Neural progenitor cell (in vitro differentiated cells): ENCODE measurements around the gene CPLX1. TPM values are rescaled to one million over a fixed set of nuclear protein-coding genes. Genes with fewer than 3 reads are reported as not detected.

Experiments used
- DNase-seq: peaks from one replicate; pipeline ENCODE4 v3.0.0-alpha.2; 2016; ENCODE audit warnings: low spot score
- H2AFZ ChIP-seq: fragments of 200-600 bp; sonication (generic); replicated peaks from 2 replicates; pipeline ENCODE4 v1.6.1; 2016; ENCODE audit warnings: antibody characterized with exemption
- H3F3A ChIP-seq: fragments of 200-600 bp; sonication (generic); 2 replicates; pipeline ENCODE4 v1.6.1; 2016; ENCODE audit warnings: antibody characterized with exemption, low read depth
- H3K27ac ChIP-seq: fragments of 200-600 bp; sonication (generic); 2 replicates; pipeline ENCODE4 v1.5.1; 2016; ENCODE audit warnings: mild to moderate bottlenecking
- H3K27me3 ChIP-seq: fragments of 200-600 bp; sonication (generic); 2 replicates; pipeline ENCODE4 v1.6.1; 2016; ENCODE audit warnings: mild to moderate bottlenecking, moderate library complexity
- H3K36me3 ChIP-seq: fragments of 200-600 bp; sonication (generic); 2 replicates; pipeline ENCODE4 v1.5.1; 2016
- H3K4me1 ChIP-seq: fragments of 200-600 bp; sonication (generic); 2 replicates; pipeline ENCODE4 v1.6.1; 2016; ENCODE audit warnings: mixed run types
- H3K4me2 ChIP-seq: fragments of 200-600 bp; sonication (generic); 2 replicates; pipeline ENCODE4 v1.6.1; 2016
- H3K4me3 ChIP-seq: fragments of 200-600 bp; sonication (generic); 2 replicates; pipeline ENCODE4 v1.5.1; 2016
- H3K79me2 ChIP-seq: fragments of 200-600 bp; sonication (generic); 2 replicates; pipeline ENCODE4 v1.6.1; 2016; ENCODE audit warnings: low read depth
- H3K9ac ChIP-seq: fragments of 200-600 bp; sonication (generic); 2 replicates; pipeline ENCODE4 v1.6.1; 2016
- H3K9me3 ChIP-seq: fragments of 200-600 bp; sonication (generic); 2 replicates; pipeline ENCODE4 v1.5.1; 2016; ENCODE audit warnings: low read depth
- H4K20me1 ChIP-seq: fragments of 200-600 bp; sonication (generic); 2 replicates; pipeline ENCODE4 v1.6.1; 2016; ENCODE audit warnings: low read depth
- H3K27ac Mint-ChIP-seq: 3 replicates; pipeline ENCODE4 v1.8.0; 2021; ENCODE audit warnings: mixed read lengths
- H3K27me3 Mint-ChIP-seq: 2 replicates; pipeline ENCODE4 v1.8.0; 2022; ENCODE audit warnings: low read depth, mild to moderate bottlenecking, inconsistent platforms, moderate library complexity, mixed read lengths; ENCODE audit not compliant: insufficient read depth
- H3K36me3 Mint-ChIP-seq: 3 replicates; pipeline ENCODE4 v1.8.0; 2021; ENCODE audit warnings: mixed read lengths
- H3K4me1 Mint-ChIP-seq: 3 replicates; pipeline ENCODE4 v1.8.0; 2021; ENCODE audit warnings: mixed read lengths
- H3K4me3 Mint-ChIP-seq: 3 replicates; pipeline ENCODE4 v1.8.0; 2021; ENCODE audit warnings: mild to moderate bottlenecking, moderate library complexity, mixed read lengths
- H3K9me3 Mint-ChIP-seq: 3 replicates; pipeline ENCODE4 v1.8.0; 2020; ENCODE audit warnings: mixed read lengths
- EZH2 ChIP-seq: fragments of 200-600 bp; sonication (generic); IDR thresholded peaks from 2 replicates; pipeline ENCODE4 v1.6.1; 2017; ENCODE audit warnings: antibody characterized with exemption, mild to moderate bottlenecking, moderate library complexity
- EZH2phosphoT487 ChIP-seq: fragments of 200-600 bp; sonication (generic); IDR thresholded peaks from 2 replicates; pipeline ENCODE4 v1.6.1; 2017; ENCODE audit warnings: antibody characterized with exemption
- total RNA-seq: library from RNA; depleted of rRNA; stranded (reverse); fragments of >200 nt; gene quantifications from 2 replicates; pipeline ENCODE4 v1.2.3, GENCODE V29; 2015; ENCODE audit warnings: low replicate concordance
- TF ChIP-seq, protein P1 (sequence below): fragments of 200-600 bp; sonication (generic); IDR thresholded peaks from 2 replicates; pipeline ENCODE4 v1.5.1; 2017; ENCODE audit warnings: antibody characterized with exemption, mild to moderate bottlenecking

Gene CPLX1
- total RNA-seq, 1 donor from 2014 or later = not detected

DNA sequence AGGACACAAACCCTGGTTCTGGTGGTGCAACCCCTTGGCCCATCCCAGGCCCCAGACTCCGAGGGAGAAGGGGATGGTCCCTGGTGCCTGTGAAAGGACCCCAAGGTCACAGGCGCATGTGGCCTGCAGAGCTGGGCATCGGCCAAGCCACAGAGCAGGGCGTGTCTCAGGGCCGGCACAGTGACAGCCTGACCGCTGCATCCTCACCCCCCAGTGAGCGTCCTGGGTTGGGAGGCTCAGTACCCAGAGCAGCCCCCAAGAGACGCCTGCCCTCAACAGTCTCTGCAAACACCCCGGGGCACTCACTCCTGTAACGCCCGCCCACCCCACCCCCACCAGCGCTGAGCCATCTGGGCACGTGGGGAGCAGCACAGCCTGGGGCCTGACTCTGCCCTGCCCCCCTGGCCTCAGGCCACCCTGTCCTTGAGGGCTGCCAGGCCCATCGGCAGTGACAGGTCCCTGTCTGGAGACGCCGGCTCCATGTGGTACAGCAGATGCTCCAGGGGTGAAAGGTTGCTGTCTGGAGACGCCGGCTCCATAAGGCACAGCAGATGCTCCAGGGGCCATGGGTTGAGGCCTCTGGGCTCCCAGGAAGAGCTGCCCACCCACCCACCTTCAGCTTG, 24.5 kb upstream of the CPLX1 start:
- H3K4me3 ChIP-seq = no peak overlapping the region
- no peak overlapping the region for H3K27ac Mint-ChIP-seq
- H3K36me3 ChIP-seq = no peaks in the 10 kb centered on the region
- H3K9me3 ChIP-seq = no peaks in the 10 kb centered on the region
- no peaks in the 10 kb centered on the region for H3K27me3 ChIP-seq
- peaks cover 13% of the 10 kb centered on the region for H3K36me3 Mint-ChIP-seq
- H3K4me3 Mint-ChIP-seq = no peak overlapping the region
- H3K4me1 ChIP-seq = no peaks in the 10 kb centered on the region
- DNase-seq = no peak
- H3K27me3 Mint-ChIP-seq = no peaks in the 10 kb centered on the region
- H3K27ac ChIP-seq = no peak overlapping the region
- no peaks in the 10 kb centered on the region for H4K20me1 ChIP-seq
- no peak overlapping the region for H3K4me2 ChIP-seq
- no peak overlapping the region for H2AFZ ChIP-seq
- no peaks in the 10 kb centered on the region for H3K79me2 ChIP-seq
- no peak overlapping the region for H3K9ac ChIP-seq
- peaks cover 5% of the 10 kb centered on the region for H3K4me1 Mint-ChIP-seq
- no peak for TF ChIP-seq EZH2phosphoT487
- TF ChIP-seq, protein P1, sequence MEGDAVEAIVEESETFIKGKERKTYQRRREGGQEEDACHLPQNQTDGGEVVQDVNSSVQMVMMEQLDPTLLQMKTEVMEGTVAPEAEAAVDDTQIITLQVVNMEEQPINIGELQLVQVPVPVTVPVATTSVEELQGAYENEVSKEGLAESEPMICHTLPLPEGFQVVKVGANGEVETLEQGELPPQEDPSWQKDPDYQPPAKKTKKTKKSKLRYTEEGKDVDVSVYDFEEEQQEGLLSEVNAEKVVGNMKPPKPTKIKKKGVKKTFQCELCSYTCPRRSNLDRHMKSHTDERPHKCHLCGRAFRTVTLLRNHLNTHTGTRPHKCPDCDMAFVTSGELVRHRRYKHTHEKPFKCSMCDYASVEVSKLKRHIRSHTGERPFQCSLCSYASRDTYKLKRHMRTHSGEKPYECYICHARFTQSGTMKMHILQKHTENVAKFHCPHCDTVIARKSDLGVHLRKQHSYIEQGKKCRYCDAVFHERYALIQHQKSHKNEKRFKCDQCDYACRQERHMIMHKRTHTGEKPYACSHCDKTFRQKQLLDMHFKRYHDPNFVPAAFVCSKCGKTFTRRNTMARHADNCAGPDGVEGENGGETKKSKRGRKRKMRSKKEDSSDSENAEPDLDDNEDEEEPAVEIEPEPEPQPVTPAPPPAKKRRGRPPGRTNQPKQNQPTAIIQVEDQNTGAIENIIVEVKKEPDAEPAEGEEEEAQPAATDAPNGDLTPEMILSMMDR = no peak
- TF ChIP-seq EZH2 = no peak
- no peaks in the 10 kb centered on the region for H3K9me3 Mint-ChIP-seq
- H3F3A ChIP-seq = no peaks in the 10 kb centered on the region

DNA sequence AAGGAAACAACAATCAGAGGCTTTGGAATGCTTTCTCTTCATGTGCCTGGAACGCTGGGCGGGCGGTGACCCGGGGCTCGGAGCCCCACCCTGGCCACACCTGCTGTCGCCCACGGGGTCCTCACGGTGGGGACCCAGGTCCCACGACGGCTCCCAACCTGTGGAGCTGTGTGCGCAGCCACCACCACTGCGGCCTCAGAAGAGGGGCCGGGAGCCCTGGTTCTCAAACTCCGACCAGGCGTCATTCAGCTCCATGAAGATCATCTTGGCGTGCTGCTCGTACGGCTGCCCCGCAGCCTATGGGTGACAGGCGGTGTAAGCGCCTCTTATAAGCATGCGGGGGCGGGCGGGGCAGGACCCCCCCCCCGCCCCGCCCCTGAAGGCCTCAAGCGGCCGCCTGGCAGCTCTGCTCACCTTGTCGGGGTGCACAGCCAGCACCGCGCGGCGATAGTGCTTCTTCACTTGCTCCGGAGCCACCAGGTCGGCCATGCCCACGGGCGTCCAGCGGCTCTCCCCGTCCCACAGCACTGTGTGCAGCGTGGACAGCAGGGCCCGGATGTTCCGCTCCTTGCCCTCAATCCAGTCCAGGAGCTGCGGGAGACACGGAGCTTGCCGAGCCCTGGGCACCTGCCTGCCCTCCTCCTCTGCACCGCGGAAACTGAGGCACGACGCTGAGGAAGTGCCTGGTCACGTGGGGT, 23.7 kb upstream of the CPLX1 start:
- H2AFZ ChIP-seq = no peak overlapping the region
- Mint-ChIP-seq H3K36me3 (peaks cover 9% of the 10 kb centered on the region), H3K4me1 (peaks cover 5% of the 10 kb centered on the region), H3K27ac (no peak overlapping the region), H3K27me3 (no peaks in the 10 kb centered on the region), H3K4me3 (no peak overlapping the region), H3K9me3 (no peaks in the 10 kb centered on the region)
- no peaks in the 10 kb centered on the region for H3K36me3 ChIP-seq
- H3K4me2 ChIP-seq = no peak overlapping the region
- H3K9me3 ChIP-seq = no peaks in the 10 kb centered on the region
- no peaks in the 10 kb centered on the region for H3K4me1 ChIP-seq
- DNase-seq = no peak
- no peaks in the 10 kb centered on the region for H4K20me1 ChIP-seq
- no peak overlapping the region for H3K27ac ChIP-seq
- H3K4me3 ChIP-seq = no peak overlapping the region
- no peaks in the 10 kb centered on the region for H3K79me2 ChIP-seq
- no peak overlapping the region for H3K9ac ChIP-seq
- H3K27me3 ChIP-seq = no peaks in the 10 kb centered on the region
- TF ChIP-seq EZH2phosphoT487 (no peak), EZH2 (no peak)
- TF ChIP-seq, protein P1 = no peak
- H3F3A ChIP-seq = no peaks in the 10 kb centered on the region

DNA sequence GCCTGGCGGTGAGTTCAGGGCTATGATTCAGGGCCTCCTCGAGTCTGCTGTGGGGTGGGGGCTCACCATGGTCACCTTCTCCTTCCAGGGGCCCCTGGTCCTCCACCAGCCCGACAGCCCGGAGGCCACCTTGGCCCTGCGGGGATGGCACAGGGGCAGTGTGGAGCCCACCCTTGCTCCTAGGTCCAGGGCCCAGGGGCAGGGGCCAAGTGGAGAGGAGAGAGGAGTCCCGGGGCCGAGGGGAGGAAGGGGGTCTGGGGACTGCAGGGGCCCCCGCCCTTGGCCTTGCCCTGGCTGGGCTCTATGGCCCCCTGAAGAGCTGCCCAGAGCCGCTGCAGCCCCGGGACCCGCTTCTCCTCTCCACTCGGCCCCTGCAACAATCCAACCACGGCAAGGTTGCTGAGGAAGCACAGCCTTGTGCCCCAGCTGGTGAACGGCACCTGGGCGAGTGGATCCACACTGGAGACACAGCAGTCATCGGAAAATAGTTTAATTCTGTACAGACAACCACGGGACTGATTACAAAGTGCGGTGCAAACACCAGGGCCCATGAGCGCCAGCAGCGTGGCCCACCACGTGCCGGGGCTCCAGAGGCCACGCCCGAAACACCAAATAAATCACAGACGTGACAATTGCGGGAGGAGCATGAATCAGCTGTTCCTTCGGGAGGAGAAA, 23.0 kb upstream of the CPLX1 start:
- no peaks in the 10 kb centered on the region for H3F3A ChIP-seq
- Mint-ChIP-seq H3K4me1 (peaks cover 8% of the 10 kb centered on the region), H3K4me3 (no peak overlapping the region), H3K27ac (no peak overlapping the region), H3K36me3 (peaks cover 4% of the 10 kb centered on the region), H3K9me3 (no peaks in the 10 kb centered on the region), H3K27me3 (no peaks in the 10 kb centered on the region)
- no peak overlapping the region for H3K27ac ChIP-seq
- no peaks in the 10 kb centered on the region for H4K20me1 ChIP-seq
- no peaks in the 10 kb centered on the region for H3K36me3 ChIP-seq
- H3K4me2 ChIP-seq = no peak overlapping the region
- H3K9ac ChIP-seq = no peak overlapping the region
- H3K4me3 ChIP-seq = no peak overlapping the region
- no peak for DNase-seq
- no peaks in the 10 kb centered on the region for H3K27me3 ChIP-seq
- no peaks in the 10 kb centered on the region for H3K79me2 ChIP-seq
- no peaks in the 10 kb centered on the region for H3K4me1 ChIP-seq
- H3K9me3 ChIP-seq = no peaks in the 10 kb centered on the region
- TF ChIP-seq, protein P1 = no peak
- H2AFZ ChIP-seq = no peak overlapping the region
